Pulmonary artery endothelial cell (primary cell): Measurements from ENCODE around the gene PIK3C3. TPM values are rescaled to one million over a fixed set of nuclear protein-coding genes. Genes with fewer than 3 reads are reported as not detected.

Source experiments
- DNase-seq: peaks from one replicate; pipeline ENCODE4 v3.0.0-alpha.2; 2011; ENCODE audit warnings: low read depth, low spot score
- total RNA-seq: library from RNA; depleted of rRNA; stranded (reverse); fragments of >200 nt; gene quantifications from 2 replicates; pipeline ENCODE4 v1.2.3, GENCODE V29; 2014

Gene PIK3C3
- total RNA-seq, 1 donor from 2014 or later = 33.8 TPM

GRCh38 chr18:42114310-42114943 lies 159.4 kb downstream of the PIK3C3 start:
- peak; percentile 19 for DNase-seq

DNA sequence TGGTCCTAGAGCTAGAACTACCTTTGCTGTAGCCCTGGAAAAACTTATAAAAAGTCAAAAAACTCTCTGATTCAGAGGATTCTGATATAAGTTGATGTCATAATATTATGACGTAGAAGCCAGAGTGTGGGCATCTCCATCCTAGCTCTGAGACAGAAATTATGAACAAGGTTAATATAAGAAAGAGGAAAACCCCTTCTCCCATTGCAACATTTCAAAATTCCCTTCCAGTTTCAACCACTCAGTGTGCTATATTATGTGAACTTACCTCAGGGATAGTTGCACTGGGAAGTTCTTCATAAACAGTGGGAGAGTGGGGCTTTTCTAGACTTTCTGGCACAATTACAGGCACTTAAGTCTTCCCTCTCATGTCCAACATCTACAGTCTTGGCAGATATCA lies 171.6 kb downstream of the PIK3C3 start:
- no peak for DNase-seq

DNA sequence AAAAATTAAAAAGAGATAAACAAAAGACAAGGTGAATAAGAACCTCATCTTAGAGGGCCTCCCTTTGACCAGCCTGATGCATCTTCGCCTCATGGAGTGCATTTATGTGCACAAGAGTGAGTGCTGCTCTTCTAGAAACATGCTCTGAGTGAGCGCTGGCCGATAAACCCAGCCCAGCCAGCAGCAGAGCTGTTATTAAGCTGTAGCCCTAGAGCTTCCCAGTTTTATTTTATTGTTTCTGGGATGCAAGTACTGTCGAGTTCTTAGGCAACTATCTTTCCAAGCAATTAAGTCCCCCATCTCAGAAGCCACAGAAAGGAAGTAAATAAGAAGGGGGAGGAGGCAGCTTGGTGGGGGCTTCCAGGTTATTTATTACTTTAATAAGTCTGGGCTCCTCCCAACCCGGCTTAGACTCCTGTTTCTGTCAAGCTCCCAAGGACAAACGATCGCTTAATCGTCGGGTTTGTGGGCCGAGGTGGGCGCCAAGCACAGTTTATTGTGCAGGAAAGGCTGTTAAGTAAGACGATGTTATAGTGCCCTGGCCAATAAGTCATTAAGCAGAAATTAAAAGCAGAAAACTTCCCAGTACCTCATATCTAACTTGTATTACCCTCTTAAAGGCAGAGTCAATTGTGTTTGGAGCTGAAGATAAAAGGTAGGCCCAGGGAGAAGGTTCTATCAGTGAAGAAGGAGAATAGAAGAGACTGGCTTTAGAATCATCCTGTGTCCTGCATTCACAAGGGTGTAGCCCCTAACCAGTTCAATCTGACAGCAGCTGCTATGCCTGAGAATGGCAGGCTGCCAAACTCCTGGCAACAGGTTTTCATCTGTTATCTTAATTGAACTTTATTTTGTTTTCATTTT lies 176.3 kb downstream of the PIK3C3 start:
- DNase-seq = no peak

GRCh38 chr18:42131930-42132244 lies 176.9 kb downstream of the PIK3C3 start:
- no peak for DNase-seq
